GM10847 (cell line): Measurements from ENCODE around the gene TRH.

Experiments
- POLR2A ChIP-seq: IDR thresholded peaks from 2 replicates; pipeline ENCODE4 v1.6.1; 2011; ENCODE audit not compliant: insufficient read length; ENCODE audit errors: extremely low read depth

Gene TRH

DNA sequence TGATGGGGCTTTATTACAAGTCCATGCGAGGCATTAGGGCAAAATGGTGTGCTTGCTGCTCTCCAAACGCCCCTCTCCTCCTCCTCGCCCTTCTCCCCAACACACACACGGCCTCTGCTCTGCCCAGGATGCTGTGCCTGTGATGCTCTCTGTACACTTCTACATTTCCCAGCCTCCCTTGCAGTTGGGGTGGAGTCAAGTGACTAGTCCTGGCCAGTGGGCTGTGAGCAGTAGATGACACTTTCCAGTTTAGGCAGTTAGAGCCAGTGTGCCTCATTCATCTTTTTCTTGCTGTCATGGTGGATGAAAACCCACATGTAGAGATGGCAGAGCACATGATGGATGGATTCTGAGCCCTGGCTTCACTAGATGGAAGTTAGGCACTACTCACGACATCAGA, 5.4 kb downstream of the TRH start:
- no peak for TF ChIP-seq POLR2A

- TF ChIP-seq POLR2A, result no peak
These were observed 9.0 kb downstream of the TRH start for GRCh38 chr3:129983561-129983960.

- no peak for TF ChIP-seq POLR2A
These were observed 9.6 kb downstream of the TRH start for GRCh38 chr3:129984125-129984524.

DNA sequence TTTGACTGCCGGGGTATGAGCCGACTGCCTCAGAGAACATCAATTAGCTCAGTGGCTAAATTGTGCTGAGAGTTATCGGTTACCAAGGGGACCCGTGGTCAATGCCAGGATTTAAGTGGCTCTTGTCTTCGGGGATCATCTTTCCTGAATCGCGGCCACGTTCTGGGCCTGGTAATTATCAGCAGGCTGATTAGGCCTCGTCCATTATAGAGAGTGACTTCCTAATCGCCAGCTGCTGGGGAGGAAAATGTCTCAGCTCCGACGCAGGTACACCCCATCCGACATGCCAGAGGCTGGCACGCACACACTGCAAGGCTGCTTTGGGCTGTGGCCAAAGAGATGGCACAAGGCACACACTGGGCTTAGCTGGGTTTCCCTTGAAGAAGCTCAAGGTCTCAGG, 10.6 kb downstream of the TRH start:
- TF ChIP-seq POLR2A, result no peak

DNA sequence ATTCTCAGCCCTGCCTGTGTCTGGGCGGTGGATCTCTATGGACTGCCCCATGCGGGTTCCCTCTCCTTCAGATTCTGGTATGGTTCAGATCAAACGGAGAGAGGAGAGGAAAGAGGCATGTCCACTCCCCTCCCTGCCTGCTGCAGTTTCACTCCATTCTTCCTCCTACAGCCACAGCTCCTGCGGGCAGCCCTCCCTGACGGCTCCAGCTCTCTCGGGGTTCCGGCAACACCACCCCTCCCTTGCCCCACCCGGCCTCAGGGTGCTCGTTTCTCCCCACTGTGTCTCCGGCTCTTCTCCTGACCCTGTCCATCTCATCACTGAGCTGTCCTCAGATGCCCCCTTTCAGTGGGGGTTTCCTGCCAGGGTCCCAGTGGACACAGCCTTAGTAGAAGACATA, 13.9 kb downstream of the TRH start:
- TF ChIP-seq POLR2A, result no peak

DNA sequence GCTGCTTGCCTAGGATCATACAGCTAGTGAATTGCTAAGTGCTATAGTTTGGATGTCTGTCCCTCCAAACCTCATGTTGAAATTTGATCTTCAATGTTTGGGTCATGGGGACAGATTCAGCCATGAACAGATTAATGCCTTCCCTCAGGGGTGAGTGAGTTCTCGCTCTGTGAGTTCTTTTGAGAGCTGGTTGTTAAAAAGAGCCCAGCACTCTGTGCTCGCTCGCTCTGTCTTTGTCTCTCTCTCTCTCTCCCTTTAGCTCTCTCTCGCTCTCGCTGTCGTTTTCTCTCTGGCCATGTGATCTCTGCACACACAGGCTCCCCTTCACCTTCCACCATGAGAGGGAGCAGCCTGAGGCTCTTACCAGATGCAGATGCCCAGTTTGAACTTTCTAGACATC, 14.9 kb downstream of the TRH start:
- no peak for TF ChIP-seq POLR2A

- no peak for TF ChIP-seq POLR2A
These were observed 18.3 kb downstream of the TRH start for GRCh38 chr3:129992781-129993180.

DNA sequence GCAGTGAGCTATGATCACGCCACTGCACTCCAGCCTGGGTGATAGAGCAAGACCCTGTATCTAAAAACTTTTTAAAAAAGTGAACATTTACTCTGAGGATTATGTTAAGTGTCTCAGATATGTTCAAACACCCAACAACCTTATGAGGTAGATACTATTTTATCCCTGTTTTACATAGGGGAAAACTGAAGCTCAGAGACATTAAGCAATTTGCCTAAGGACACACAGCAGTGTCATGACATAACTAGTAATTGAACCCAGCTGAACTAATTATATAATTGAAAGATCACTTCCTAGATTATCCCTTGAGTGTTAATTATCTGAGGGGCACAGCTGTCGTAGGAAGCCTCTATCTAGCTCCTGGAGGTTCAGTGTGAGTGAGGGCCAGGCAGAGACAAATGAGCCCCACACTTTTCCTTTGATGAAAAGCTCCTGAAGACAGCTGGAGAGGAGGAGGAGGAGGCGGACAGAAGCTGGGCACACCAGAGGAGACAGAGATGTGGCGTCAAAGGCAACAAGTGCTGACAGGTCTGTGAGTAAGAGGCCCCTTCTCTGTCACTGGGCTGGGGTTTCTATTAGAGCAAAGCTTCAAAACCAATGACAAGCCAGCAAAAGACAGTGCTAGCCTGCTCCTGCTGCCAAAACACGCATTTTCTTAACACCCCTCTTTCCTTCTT, 20.5 kb downstream of the TRH start:
- no peak for TF ChIP-seq POLR2A

DNA sequence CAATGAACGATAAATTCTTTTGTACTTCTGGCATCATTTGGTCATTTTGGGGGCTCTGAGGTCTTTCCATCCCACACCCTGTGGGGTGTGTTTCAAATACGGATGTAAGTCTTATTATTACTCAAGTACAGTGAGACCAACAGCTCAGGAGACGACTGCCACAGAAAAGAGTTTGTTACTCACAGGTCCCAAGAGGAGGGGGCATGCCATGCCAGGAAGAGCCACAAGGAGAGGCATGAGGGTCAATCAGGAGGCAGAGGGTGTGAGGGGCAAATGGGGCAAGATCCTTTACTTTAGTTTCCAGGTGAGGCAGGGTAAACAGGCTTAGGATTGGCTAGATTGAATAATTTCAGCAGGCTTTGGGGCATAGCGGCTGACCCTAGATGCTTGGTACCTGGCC, 21.6 kb downstream of the TRH start:
- no peak for TF ChIP-seq POLR2A

DNA sequence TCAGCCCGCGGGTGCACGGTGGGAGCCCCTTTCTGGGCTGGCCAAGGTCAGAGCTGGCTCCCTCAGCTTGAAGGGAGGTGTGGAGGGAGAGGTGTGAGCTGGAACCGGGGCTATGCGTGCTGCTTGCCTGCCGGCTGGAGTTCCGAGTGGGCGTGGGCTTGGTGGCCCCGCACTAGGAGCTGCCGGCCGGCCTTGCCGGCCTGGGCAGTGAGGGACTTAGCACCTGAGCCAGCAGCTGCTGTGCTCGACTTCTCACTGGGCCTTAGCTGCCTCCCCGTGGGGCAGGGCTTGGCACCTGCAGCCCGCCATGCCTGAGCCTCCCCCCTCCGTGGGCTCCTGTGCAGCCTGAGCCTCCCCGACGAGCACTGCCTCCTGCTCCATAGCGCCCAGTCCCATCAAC, 36.0 kb downstream of the TRH start:
- TF ChIP-seq POLR2A, result no peak

- TF ChIP-seq POLR2A, result no peak
These were observed 40.0 kb downstream of the TRH start for GRCh38 chr3:130014526-130014925.
